B cell (primary cell): ENCODE measurements around the gene VGLL1.

Experiments
- CTCF ChIP-seq: fragments of 200-600 bp; IDR thresholded peaks from one replicate; pipeline ENCODE4 v1.8.0; 2022; ENCODE audit warnings: antibody characterized with exemption, mild to moderate bottlenecking
- EZH2 ChIP-seq: IDR thresholded peaks from 2 replicates; pipeline ENCODE4 v1.6.1; 2012; ENCODE audit warnings: borderline replicate concordance, low read depth, mild to moderate bottlenecking, moderate library complexity, low read length; ENCODE audit not compliant: insufficient read depth, poor library complexity, severe bottlenecking

GRCh38 chrX:136519069-136519468, 12.9 kb upstream of the VGLL1 start:
- no peak for TF ChIP-seq EZH2
- no peak for TF ChIP-seq CTCF
